ENCODE results near the gene MAP3K10. TPM values are rescaled to one million over a fixed set of nuclear protein-coding genes. Genes with fewer than 3 reads are reported as not detected.

MAP3K10 gene
- total and polyA plus RNA-seq, 9 of the 15 experiments (the other 6 are each of a cell fraction or from before 2014, with no cell fraction given), result 0.01 to 8.0 (median 2.7) TPM; not detected in 1

DNA sequence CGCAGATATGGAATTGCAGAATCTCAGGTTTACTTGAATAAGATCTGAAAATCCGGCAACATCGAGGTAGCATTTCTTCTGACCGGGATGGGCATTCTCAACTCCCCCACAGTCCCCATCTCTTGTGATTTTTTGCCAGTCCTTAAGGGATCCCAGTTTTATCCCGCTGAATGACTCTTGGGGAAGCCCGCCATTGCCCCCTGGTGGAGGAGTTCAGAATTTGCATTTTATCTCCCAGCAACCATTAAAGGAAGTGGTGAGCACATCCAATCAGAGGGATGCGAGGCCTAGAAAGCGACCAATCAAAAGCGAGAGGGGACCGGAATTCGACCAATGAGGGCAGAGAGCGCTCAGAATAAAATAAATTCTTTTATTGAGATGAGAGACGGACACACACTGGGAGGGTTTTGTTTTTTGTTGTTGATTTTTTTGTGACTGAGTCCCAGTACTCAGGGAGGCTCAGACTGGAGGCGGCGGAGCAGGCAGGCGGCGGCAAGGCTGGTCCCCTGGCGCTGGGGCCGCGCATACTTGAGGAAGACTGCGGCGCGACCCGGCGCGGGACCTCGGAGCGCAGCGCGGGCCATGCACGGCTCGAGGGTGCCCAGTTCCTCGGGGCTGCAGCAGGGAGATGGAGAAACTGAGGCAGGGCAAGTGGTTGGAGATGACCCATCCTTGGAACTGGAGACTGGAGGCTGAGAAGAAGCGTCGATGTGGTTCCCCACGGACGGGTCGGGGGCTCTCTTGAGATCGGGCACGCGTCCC is 30.8 kb downstream of the MAP3K10 start (continued):
- TF ChIP-seq HOMEZ (CRISPR knock-in tag; IDR thresholded peaks at IDR 0.05) (no peak), POLR2H (tag; IDR thresholded peaks at IDR 0.05; ENCODE audit: low read depth) (no peak), HMG20B (CRISPR knock-in tag; IDR thresholded peaks at IDR 0.05) (no peak), RFX5 (IDR thresholded peaks at IDR 0.05; ENCODE audit: low read depth, low read length) (peak; percentile 93), ZNF707 (CRISPR knock-in tag; conservative IDR thresholded peaks at IDR 0.05) (no peak), XRCC5 (IDR thresholded peaks at IDR 0.05; ENCODE audit: low read depth, low read length) (0 out of 2 replicates have a peak, but pooled peaks have one; percentile 34), MCM2 (IDR thresholded peaks at IDR 0.05; ENCODE audit: low read depth) (no peak), TEAD4 (IDR thresholded peaks at IDR 0.05; ENCODE audit: low read length) (0 out of 2 replicates have a peak, but pooled peaks have one; percentile 19), TEAD4 (CRISPR knock-in tag; IDR thresholded peaks at IDR 0.05; ENCODE audit: borderline replicate concordance) (no peak), ARHGAP35 (IDR thresholded peaks at IDR 0.05; ENCODE audit: partially characterized antibody) (no peak), ZBTB26 (CRISPR knock-in tag; IDR thresholded peaks at IDR 0.05) (no peak), NEUROD1 (IDR thresholded peaks at IDR 0.05; ENCODE audit: borderline replicate concordance, low read depth, low read length, partially characterized antibody) (peak; percentile 78), CBFA2T3 (IDR thresholded peaks at IDR 0.05) (no peak)
- TF ChIP-seq, protein P1, sequence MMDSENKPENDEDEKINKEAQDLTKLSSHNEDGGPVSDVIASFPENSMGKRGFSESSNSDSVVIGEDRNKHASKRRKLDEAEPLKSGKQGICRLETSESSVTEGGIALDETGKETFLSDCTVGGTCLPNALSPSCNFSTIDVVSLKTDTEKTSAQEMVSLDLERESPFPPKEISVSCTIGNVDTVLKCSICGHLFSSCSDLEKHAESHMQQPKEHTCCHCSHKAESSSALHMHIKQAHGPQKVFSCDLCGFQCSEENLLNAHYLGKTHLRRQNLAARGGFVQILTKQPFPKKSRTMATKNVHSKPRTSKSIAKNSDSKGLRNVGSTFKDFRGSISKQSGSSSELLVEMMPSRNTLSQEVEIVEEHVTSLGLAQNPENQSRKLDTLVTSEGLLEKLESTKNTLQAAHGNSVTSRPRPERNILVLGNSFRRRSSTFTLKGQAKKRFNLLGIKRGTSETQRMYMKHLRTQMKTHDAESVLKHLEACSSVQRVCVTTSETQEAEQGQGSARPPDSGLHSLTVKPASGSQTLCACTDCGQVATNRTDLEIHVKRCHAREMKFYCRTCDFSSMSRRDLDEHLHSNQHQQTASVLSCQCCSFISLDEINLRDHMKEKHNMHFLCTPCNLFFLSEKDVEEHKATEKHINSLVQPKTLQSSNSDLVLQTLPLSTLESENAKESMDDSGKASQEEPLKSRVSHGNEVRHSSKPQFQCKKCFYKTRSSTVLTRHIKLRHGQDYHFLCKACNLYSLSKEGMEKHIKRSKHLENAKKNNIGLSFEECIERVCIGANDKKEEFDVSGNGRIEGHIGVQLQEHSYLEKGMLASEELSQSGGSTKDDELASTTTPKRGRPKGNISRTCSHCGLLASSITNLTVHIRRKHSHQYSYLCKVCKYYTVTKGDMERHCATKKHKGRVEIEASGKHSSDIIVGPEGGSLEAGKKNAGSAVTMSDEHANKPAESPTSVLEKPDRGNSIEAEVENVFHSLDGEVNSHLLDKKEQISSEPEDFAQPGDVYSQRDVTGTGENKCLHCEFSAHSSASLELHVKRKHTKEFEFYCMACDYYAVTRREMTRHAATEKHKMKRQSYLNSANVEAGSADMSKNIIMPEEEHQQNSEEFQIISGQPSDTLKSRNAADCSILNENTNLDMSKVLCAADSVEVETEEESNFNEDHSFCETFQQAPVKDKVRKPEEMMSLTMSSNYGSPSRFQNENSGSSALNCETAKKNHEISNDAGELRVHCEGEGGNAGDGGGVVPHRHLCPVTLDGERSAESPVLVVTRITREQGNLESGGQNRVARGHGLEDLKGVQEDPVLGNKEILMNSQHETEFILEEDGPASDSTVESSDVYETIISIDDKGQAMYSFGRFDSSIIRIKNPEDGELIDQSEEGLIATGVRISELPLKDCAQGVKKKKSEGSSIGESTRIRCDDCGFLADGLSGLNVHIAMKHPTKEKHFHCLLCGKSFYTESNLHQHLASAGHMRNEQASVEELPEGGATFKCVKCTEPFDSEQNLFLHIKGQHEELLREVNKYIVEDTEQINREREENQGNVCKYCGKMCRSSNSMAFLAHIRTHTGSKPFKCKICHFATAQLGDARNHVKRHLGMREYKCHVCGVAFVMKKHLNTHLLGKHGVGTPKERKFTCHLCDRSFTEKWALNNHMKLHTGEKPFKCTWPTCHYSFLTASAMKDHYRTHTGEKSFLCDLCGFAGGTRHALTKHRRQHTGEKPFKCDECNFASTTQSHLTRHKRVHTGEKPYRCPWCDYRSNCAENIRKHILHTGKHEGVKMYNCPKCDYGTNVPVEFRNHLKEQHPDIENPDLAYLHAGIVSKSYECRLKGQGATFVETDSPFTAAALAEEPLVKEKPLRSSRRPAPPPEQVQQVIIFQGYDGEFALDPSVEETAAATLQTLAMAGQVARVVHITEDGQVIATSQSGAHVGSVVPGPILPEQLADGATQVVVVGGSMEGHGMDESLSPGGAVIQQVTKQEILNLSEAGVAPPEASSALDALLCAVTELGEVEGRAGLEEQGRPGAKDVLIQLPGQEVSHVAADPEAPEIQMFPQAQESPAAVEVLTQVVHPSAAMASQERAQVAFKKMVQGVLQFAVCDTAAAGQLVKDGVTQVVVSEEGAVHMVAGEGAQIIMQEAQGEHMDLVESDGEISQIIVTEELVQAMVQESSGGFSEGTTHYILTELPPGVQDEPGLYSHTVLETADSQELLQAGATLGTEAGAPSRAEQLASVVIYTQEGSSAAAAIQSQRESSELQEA (IDR thresholded peaks at IDR 0.05; ENCODE audit: low read depth), result no peak
- TF ChIP-seq, protein P2, sequence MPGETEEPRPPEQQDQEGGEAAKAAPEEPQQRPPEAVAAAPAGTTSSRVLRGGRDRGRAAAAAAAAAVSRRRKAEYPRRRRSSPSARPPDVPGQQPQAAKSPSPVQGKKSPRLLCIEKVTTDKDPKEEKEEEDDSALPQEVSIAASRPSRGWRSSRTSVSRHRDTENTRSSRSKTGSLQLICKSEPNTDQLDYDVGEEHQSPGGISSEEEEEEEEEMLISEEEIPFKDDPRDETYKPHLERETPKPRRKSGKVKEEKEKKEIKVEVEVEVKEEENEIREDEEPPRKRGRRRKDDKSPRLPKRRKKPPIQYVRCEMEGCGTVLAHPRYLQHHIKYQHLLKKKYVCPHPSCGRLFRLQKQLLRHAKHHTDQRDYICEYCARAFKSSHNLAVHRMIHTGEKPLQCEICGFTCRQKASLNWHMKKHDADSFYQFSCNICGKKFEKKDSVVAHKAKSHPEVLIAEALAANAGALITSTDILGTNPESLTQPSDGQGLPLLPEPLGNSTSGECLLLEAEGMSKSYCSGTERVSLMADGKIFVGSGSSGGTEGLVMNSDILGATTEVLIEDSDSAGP (CRISPR knock-in tag; IDR thresholded peaks at IDR 0.05), result no peak

Measured in K562 (cell line).